ENCODE measurements around the gene SERPINA5.

The SERPINA5 gene

GRCh38 chr14:94593376-94593748 is 12.1 kb downstream of the SERPINA5 start:
- POLR2A ChIA-PET: no interaction called here
- no peak overlapping the region for H3K4me3 ChIP-seq (ENCODE audit: low read depth, low read length)
- TF ChIP-seq CTCF (IDR thresholded peaks at IDR 0.05; ENCODE audit: insufficient read depth, low read length, missing control alignments): no peak
- CTCF ChIA-PET: no interaction called here
- DNase-seq (ENCODE audit: low read depth, low spot score): no peak

GRCh38 chr14:94593749-94594431 is 12.7 kb downstream of the SERPINA5 start:
- no peak for DNase-seq (ENCODE audit: low read depth, low spot score)
- CTCF ChIA-PET: no interaction called here
- POLR2A ChIA-PET: no interaction called here
- H3K4me3 ChIP-seq (ENCODE audit: low read depth, low read length): no peak overlapping the region
- TF ChIP-seq CTCF (IDR thresholded peaks at IDR 0.05; ENCODE audit: insufficient read depth, low read length, missing control alignments): no peak

GRCh38 chr14:94594441-94594840 is 13.2 kb downstream of the SERPINA5 start:
- CTCF ChIA-PET: no interaction called here
- no peak for TF ChIP-seq CTCF (IDR thresholded peaks at IDR 0.05; ENCODE audit: insufficient read depth, low read length, missing control alignments)
- POLR2A ChIA-PET: no interaction called here
- DNase-seq (ENCODE audit: low read depth, low spot score): no peak
- H3K4me3 ChIP-seq (ENCODE audit: low read depth, low read length): no peak overlapping the region

GRCh38 chr14:94595912-94596311 is 14.7 kb downstream of the SERPINA5 start:
- CTCF ChIA-PET: no interaction called here
- H3K4me3 ChIP-seq (ENCODE audit: low read depth, low read length): no peak overlapping the region
- DNase-seq (ENCODE audit: low read depth, low spot score): no peak
- POLR2A ChIA-PET: no interaction called here
- TF ChIP-seq CTCF (IDR thresholded peaks at IDR 0.05; ENCODE audit: insufficient read depth, low read length, missing control alignments): no peak

GRCh38 chr14:94596361-94596760 is 15.1 kb downstream of the SERPINA5 start:
- ChIA-PET CTCF (no interaction called here), POLR2A (no interaction called here)
- no peak overlapping the region for H3K4me3 ChIP-seq (ENCODE audit: low read depth, low read length)
- DNase-seq (ENCODE audit: low read depth, low spot score): no peak
- TF ChIP-seq CTCF (IDR thresholded peaks at IDR 0.05; ENCODE audit: insufficient read depth, low read length, missing control alignments): no peak

- POLR2A ChIA-PET: no interaction called here
- H3K4me3 ChIP-seq (ENCODE audit: low read depth, low read length): no peak overlapping the region
- TF ChIP-seq CTCF (IDR thresholded peaks at IDR 0.05; ENCODE audit: insufficient read depth, low read length, missing control alignments): no peak
- CTCF ChIA-PET: no interaction called here
- no peak for DNase-seq (ENCODE audit: low read depth, low spot score)
Measured at GRCh38 chr14:94597788-94598187, 16.6 kb downstream of the SERPINA5 start.

All from AG04449 (cell line).